ENCODE data around the gene SLC25A48. TPM values are rescaled to one million over a fixed set of nuclear protein-coding genes. Genes with fewer than 3 reads are reported as not detected.
A peak's percentile ranks its signal among the peaks of the same experiment; 100 is the strongest.

Gene SLC25A48
- total RNA-seq, 1 experiment from 2014 or later: not detected

- POLR2A ChIA-PET: no interaction called here
Measured at GRCh38 chr5:135883026-135883425, 48.6 kb downstream of the SLC25A48 start.

GRCh38 chr5:135883441-135883840, 49.0 kb downstream of the SLC25A48 start:
- in situ Hi-C loops (cut with HindIII; ENCODE audit: low pct_unique_long_range_greater_than_20kb, low sequenced_read_pairs): no loop called here
- no peaks in the 10 kb centered on the region; the same call in 1 of the 2 replicates for H3K27me3 ChIP-seq (ENCODE audit: control insufficient read depth, insufficient read depth, low read length)
- no TSS peak for BruUV-seq (replicated peaks)
- H3K4me1 ChIP-seq (ENCODE audit: control insufficient read depth, insufficient read depth, low read length): no peaks in the 10 kb centered on the region; the same call in 1 of the 2 replicates
- no peak overlapping the region for H3K27ac ChIP-seq (ENCODE audit: low read length)
- TF ChIP-seq REST (IDR thresholded peaks at IDR 0.05; ENCODE audit: insufficient read depth in 1 of 2, low read depth in 2 of 2, low read length in 1 of 2) (no peak), CTCF (IDR thresholded peaks at IDR 0.05) (peak; percentile 51; the same call in 1 of the 2 replicates)
- ChIA-PET POLR2A (no interaction called here), CTCF (interaction anchor here (1.3 kb wide), 1 partner anchor 322 kb away, joined by 3 read pairs; no protein-coding TSS in a partner anchor)
- H3K4me3 ChIP-seq (ENCODE audit: low read depth in 2 of 2, low read length in 2 of 2): no peak overlapping the region
- H3K9me3 ChIP-seq (ENCODE audit: control insufficient read depth, insufficient read depth, low read depth, low read length): no peaks in the 10 kb centered on the region
- intact Hi-C loops (cut with micrococcal nuclease; ENCODE audit: unreplicated experiment): loop anchor here (10.0 kb wide), 1 partner anchor 891 kb away; no protein-coding TSS in a partner anchor
- DNase-seq (ENCODE audit: low read depth, low spot score): no peak
- no peak for ATAC-seq
- H3K36me3 ChIP-seq (ENCODE audit: control insufficient read depth, insufficient read depth, low read length): no peaks in the 10 kb centered on the region

More at GRCh38 chr5:135883026-135883425, 48.6 kb downstream of the SLC25A48 start:
- no peaks in the 10 kb centered on the region for H3K9me3 ChIP-seq (ENCODE audit: control insufficient read depth, insufficient read depth, low read depth, low read length)
- H3K27me3 ChIP-seq (ENCODE audit: control insufficient read depth, insufficient read depth, low read length): no peaks in the 10 kb centered on the region; the same call in 1 of the 2 replicates
- H3K4me1 ChIP-seq (ENCODE audit: control insufficient read depth, insufficient read depth, low read length): no peaks in the 10 kb centered on the region; the same call in 1 of the 2 replicates
- CTCF ChIA-PET: interaction anchor here (1.3 kb wide), 1 partner anchor 322 kb away, joined by 3 read pairs; no protein-coding TSS in a partner anchor
- no TSS peak for BruUV-seq (replicated peaks)
- no peak overlapping the region for H3K4me3 ChIP-seq (ENCODE audit: low read depth in 2 of 2, low read length in 2 of 2)
- in situ Hi-C loops (cut with HindIII; ENCODE audit: low pct_unique_long_range_greater_than_20kb, low sequenced_read_pairs) (no loop called here), intact Hi-C loops (cut with micrococcal nuclease; ENCODE audit: unreplicated experiment) (loop anchor here (10.0 kb wide), 1 partner anchor 892 kb away; no protein-coding TSS in a partner anchor)
- no peaks in the 10 kb centered on the region for H3K36me3 ChIP-seq (ENCODE audit: control insufficient read depth, insufficient read depth, low read length)
- H3K27ac ChIP-seq (ENCODE audit: low read length): no peak overlapping the region
- DNase-seq (ENCODE audit: low read depth, low spot score) (no peak), ATAC-seq (no peak)
- no peak for TF ChIP-seq TCF7L2 (IDR thresholded peaks at IDR 0.05; ENCODE audit: low read depth, low read length)
- no peak for TF ChIP-seq POLR2AphosphoS5 (IDR thresholded peaks at IDR 0.05; ENCODE audit: low read depth, low read length)
- TF ChIP-seq CTCF (IDR thresholded peaks at IDR 0.05): no peak
- no peak for TF ChIP-seq REST (IDR thresholded peaks at IDR 0.05; ENCODE audit: insufficient read depth in 1 of 2, low read depth in 2 of 2, low read length in 1 of 2)
- TF ChIP-seq SIN3A (IDR thresholded peaks at IDR 0.05; ENCODE audit: borderline replicate concordance, insufficient read depth, low read depth, low read length): no peak
